Activated effector memory CD4-positive, alpha-beta T cell treated with Interleukin-2 at 50 U/mL for 16 hours (primary cell): ENCODE data around the gene PCDHA10.
"Not testable (repeated sequence)": the region's sequence is repeated elsewhere in the genome, so short reads cannot be mapped to it uniquely, and the experiment has no call there.

ENCODE experiments used
- DNase-seq: peaks from one replicate; pipeline ENCODE4 v3.0.0-alpha.2; 2020

The PCDHA10 gene

GRCh38 chr5:140842798-140843733 is 12.6 kb upstream of the PCDHA10 start:
- no peak for DNase-seq

- DNase-seq: not testable (repeated sequence)
Measured at GRCh38 chr5:140848139-140849102, 7.3 kb upstream of the PCDHA10 start, which contains the start of gene PCDHA9. PCDHA9 (plus strand) TSS chr5:140848382; CDS start chr5:140848496, 114 bp downstream.

GRCh38 chr5:140849831-140850634 is 5.7 kb upstream of the PCDHA10 start:
- not testable (repeated sequence) for DNase-seq

- no peak for DNase-seq
Measured at GRCh38 chr5:140857177-140857986, 1.7 kb downstream of the PCDHA10 start.

- no peak for DNase-seq
Measured at GRCh38 chr5:140857987-140858240, 2.2 kb downstream of the PCDHA10 start.

- DNase-seq: no peak
Measured at GRCh38 chr5:140862441-140863295, 7.0 kb downstream of the PCDHA10 start.

GRCh38 chr5:140868721-140869554 is 13.2 kb downstream of the PCDHA10 start, which contains the start of gene PCDHA11:
PCDHA11 (plus strand) TSS chr5:140868957; CDS start chr5:140869104, 147 bp downstream.
- no peak for DNase-seq

- DNase-seq: no peak
Measured at GRCh38 chr5:140869555-140869886, 13.8 kb downstream of the PCDHA10 start.

- no peak for DNase-seq
Measured at GRCh38 chr5:140870221-140871201, 14.8 kb downstream of the PCDHA10 start.

GRCh38 chr5:140875085-140876065 is 19.7 kb downstream of the PCDHA10 start, which contains the start of gene PCDHA12:
PCDHA12 (plus strand) TSS chr5:140875308; CDS start chr5:140875473, 165 bp downstream.
- no peak for DNase-seq

- not testable (repeated sequence) for DNase-seq
Measured at GRCh38 chr5:140876541-140877261, 21.0 kb downstream of the PCDHA10 start.

GRCh38 chr5:140877262-140877581 is 21.5 kb downstream of the PCDHA10 start:
- no peak for DNase-seq

GRCh38 chr5:140881889-140882590 is 26.3 kb downstream of the PCDHA10 start, which contains the start of gene PCDHA13:
PCDHA13 (plus strand) TSS chr5:140882124; CDS start chr5:140882269, 145 bp downstream.
- DNase-seq: no peak

GRCh38 chr5:140882591-140882899 is 26.8 kb downstream of the PCDHA10 start:
- DNase-seq: no peak

GRCh38 chr5:140883373-140883772 is 27.7 kb downstream of the PCDHA10 start:
- no peak for DNase-seq
